Natural killer cell (primary cell): ENCODE measurements around the gene NFATC4. TPM values are rescaled to one million over a fixed set of nuclear protein-coding genes. Genes with fewer than 3 reads are reported as not detected.
A peak's percentile ranks its signal among the peaks of the same experiment; 100 is the strongest.

Experiments used
- ATAC-seq, 3 donors: fragments of 150-1000 bp in 2 of 3; fragments of 200-7000 bp in 1 of 3; cut with Tn5 transposase; 1 replicate in 1 of 3; 2 replicates in 2 of 3; pipeline ENCODE4 v1.10.0; 2021; ENCODE audit warnings: mild to moderate bottlenecking in 2 of 3, moderate library complexity in 2 of 3
- DNase-seq, 2 donors: peaks; one replicate each; pipeline versions ENCODE4 v3.0.0 to v3.0.0-alpha.2; 2013 to 2021; ENCODE audit warnings: mixed read lengths in 1 of 2
- H3K27ac ChIP-seq: one replicate; pipeline ENCODE4 v1.5.1; 2013; ENCODE audit warnings: mild to moderate bottlenecking, low read length
- H3K27me3 ChIP-seq: one replicate; pipeline ENCODE4 v1.6.1; 2013; ENCODE audit warnings: low read length; ENCODE audit not compliant: control insufficient read depth, insufficient read depth
- H3K36me3 ChIP-seq: one replicate; pipeline ENCODE4 v1.6.1; 2013; ENCODE audit warnings: low read length; ENCODE audit not compliant: control insufficient read depth, insufficient read depth
- H3K4me1 ChIP-seq: one replicate; pipeline ENCODE4 v1.6.1; 2013; ENCODE audit warnings: low read length; ENCODE audit not compliant: control insufficient read depth, insufficient read depth
- H3K4me3 ChIP-seq: one replicate; pipeline ENCODE4 v1.5.1; 2013; ENCODE audit warnings: low read length
- H3K9me3 ChIP-seq: one replicate; pipeline ENCODE4 v1.6.1; 2013; ENCODE audit warnings: low read length; ENCODE audit not compliant: control insufficient read depth, insufficient read depth
- H3K27ac Mint-ChIP-seq, 2 donors: one replicate each; pipeline ENCODE4 v1.8.0; 2022; ENCODE audit warnings: mild to moderate bottlenecking in 2 of 2, mixed read lengths in 2 of 2, moderate library complexity in 1 of 2
- H3K27me3 Mint-ChIP-seq, 2 donors: one replicate each; pipeline ENCODE4 v1.8.0; 2022; ENCODE audit warnings: low read depth in 2 of 2, mixed read lengths in 2 of 2
- H3K36me3 Mint-ChIP-seq: one replicate; pipeline ENCODE4 v1.8.0; 2022; ENCODE audit warnings: mixed read lengths
- H3K4me1 Mint-ChIP-seq, 2 donors: one replicate each; pipeline ENCODE4 v1.8.0; 2022; ENCODE audit warnings: mixed read lengths in 2 of 2
- H3K4me3 Mint-ChIP-seq: one replicate; pipeline ENCODE4 v1.8.0; 2022; ENCODE audit warnings: mild to moderate bottlenecking, moderate library complexity, mixed read lengths
- H3K9me3 Mint-ChIP-seq, 2 donors: one replicate each; pipeline ENCODE4 v1.8.0; 2022; ENCODE audit warnings: mixed read lengths in 2 of 2
- WGBS: methylation state at CpG from one replicate; pipeline ENCODE4 v1.1.7; 2013; ENCODE audit warnings: missing lambda C conversion rate; ENCODE audit not compliant: insufficient coverage; 5-methylcytosine and 5-hydroxymethylcytosine counted together
- intact Hi-C: fragments of 100-400 bp; cut with micrococcal nuclease; formaldehyde crosslinking; loops from one replicate; pipeline ENCODE4 v1.14.2; 2022
- total RNA-seq, 4 donors: library from RNA; stranded (reverse); fragments of 120-200 nt in 1 of 4; gene quantifications; one replicate each; pipeline versions ENCODE4 v1.2.3 to v1.2.4, GENCODE V29; 2013 to 2022
- TF ChIP-seq, protein P1 (sequence below): fragments of 200-600 bp; IDR thresholded peaks from one replicate; pipeline ENCODE4 v1.8.0; 2022; ENCODE audit warnings: antibody characterized with exemption

The NFATC4 gene
- total RNA-seq, 3 donors from 2014 or later (not counting 1 experiment from before 2014, with no cell fraction given): not detected

DNA sequence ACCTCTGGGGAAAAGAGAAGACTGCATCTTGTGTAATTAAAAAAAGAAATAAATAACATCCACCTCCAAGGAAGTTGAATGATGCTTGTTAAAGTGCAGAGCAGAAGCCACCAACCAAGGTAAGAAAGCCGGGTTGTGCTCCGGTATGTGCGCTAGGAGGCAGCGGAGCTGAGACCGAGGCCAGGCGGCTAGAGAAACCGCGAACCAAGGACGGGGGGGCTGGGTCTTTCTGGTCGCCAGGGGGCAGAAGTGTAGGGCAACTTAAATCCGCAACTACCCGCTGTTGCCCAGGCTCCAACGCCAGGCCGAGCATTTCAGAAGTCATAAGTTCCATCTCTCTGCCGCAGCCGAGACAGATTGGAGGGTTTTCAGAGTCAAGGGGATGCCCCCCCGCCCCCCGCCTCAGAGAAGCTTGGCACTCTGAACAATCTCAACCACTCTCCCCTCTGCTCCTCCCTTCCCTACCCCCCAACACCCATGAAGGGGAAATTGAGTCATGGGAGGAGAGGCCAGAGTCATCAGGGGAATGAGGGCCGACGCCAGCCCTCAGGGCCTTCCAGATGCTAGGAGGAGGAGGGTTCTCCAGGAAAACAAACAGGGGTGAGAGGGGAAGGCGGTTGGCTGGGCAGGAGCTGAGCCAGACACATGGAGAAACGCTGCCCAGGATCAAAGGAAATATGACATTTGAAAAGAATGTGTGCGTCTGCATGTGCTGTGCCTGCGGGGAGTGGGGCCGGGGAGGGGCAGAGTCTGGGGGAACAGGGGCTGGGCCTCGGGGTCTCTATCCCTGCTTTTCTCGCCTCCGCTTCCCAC is 2.2 kb upstream of the NFATC4 start:
- H3K27ac Mint-ChIP-seq: peak overlapping the region in 1 of 2 donors; percentile 71
- DNase-seq: peak; percentile 70 to 79

DNA sequence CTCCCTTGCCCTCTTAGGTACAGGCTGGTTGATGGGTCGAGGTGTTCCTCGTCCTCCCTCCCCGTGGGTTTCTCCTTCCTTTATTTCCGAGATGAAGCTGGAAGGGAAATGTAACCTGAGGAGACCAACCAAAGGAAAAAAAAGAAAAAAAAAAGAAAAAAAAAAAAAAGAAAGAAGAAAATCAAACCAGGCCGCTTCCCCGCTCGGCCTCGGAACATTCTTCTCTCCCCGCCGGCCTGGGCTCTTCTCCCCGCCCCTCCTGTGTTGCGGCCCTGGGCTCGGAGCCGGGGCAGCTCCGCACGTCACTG is 1.6 kb upstream of the NFATC4 start:
- Mint-ChIP-seq H3K4me3 (no peak overlapping the region), H3K36me3 (no peaks in the 10 kb centered on the region), H3K9me3 (no peaks in the 10 kb centered on the region), H3K27ac (peak overlapping the region in 1 of 2 donors; percentile 53), H3K27me3 (peaks cover 35 to 39% of the 10 kb centered on the region in 2 donors), H3K4me1 (peaks cover 19 to 34% of the 10 kb centered on the region in 2 donors)
- Histone ChIP-seq H3K9me3 (no peaks in the 10 kb centered on the region), H3K4me3 (peak overlapping the region; percentile 27), H3K4me1 (peaks cover 37% of the 10 kb centered on the region), H3K36me3 (no peaks in the 10 kb centered on the region), H3K27ac (no peak overlapping the region), H3K27me3 (peaks cover 39% of the 10 kb centered on the region)
- WGBS: 7% methylated on average over 11 of the region's 16 CpGs
- intact Hi-C loops: loop anchor here (5.0 kb wide), 1 partner anchor 34 kb away; no protein-coding TSS in a partner anchor
- DNase-seq: no peak
- TF ChIP-seq, protein P1, sequence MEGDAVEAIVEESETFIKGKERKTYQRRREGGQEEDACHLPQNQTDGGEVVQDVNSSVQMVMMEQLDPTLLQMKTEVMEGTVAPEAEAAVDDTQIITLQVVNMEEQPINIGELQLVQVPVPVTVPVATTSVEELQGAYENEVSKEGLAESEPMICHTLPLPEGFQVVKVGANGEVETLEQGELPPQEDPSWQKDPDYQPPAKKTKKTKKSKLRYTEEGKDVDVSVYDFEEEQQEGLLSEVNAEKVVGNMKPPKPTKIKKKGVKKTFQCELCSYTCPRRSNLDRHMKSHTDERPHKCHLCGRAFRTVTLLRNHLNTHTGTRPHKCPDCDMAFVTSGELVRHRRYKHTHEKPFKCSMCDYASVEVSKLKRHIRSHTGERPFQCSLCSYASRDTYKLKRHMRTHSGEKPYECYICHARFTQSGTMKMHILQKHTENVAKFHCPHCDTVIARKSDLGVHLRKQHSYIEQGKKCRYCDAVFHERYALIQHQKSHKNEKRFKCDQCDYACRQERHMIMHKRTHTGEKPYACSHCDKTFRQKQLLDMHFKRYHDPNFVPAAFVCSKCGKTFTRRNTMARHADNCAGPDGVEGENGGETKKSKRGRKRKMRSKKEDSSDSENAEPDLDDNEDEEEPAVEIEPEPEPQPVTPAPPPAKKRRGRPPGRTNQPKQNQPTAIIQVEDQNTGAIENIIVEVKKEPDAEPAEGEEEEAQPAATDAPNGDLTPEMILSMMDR: no peak
- no peak for ATAC-seq

More for the DNA sequence above, 2.2 kb upstream of the NFATC4 start:
- 11% methylated on average over 24 of the region's 28 CpGs for WGBS
- H3K36me3 Mint-ChIP-seq: no peaks in the 10 kb centered on the region
- peaks cover 37 to 42% of the 10 kb centered on the region in 2 donors for H3K27me3 Mint-ChIP-seq
- Histone ChIP-seq H3K27me3 (peaks cover 39% of the 10 kb centered on the region), H3K36me3 (no peaks in the 10 kb centered on the region), H3K4me3 (no peak overlapping the region), H3K9me3 (no peaks in the 10 kb centered on the region), H3K4me1 (peaks cover 37% of the 10 kb centered on the region), H3K27ac (no peak overlapping the region)
- TF ChIP-seq, protein P1: peak; percentile 72
- peaks cover 19 to 34% of the 10 kb centered on the region in 2 donors for H3K4me1 Mint-ChIP-seq
- peak overlapping the region; percentile 77 for H3K4me3 Mint-ChIP-seq
- intact Hi-C loops: loop anchor here (1.0 to 5.0 kb wide), 3 partner anchors 34 to 70 kb away; no protein-coding TSS in a partner anchor
- ATAC-seq: peak; percentile 79 to 81 (median 79)
- H3K9me3 Mint-ChIP-seq: no peaks in the 10 kb centered on the region

GRCh38 chr14:24366721-24367513 is 1.1 kb upstream of the NFATC4 start:
- H3K36me3 ChIP-seq: no peaks in the 10 kb centered on the region
- peaks cover 19 to 34% of the 10 kb centered on the region in 2 donors for H3K4me1 Mint-ChIP-seq
- H3K27me3 Mint-ChIP-seq: peaks cover 29 to 37% of the 10 kb centered on the region in 2 donors

More at GRCh38 chr14:24366721-24367513, 1.1 kb upstream of the NFATC4 start:
- Histone ChIP-seq H3K27ac (no peak overlapping the region), H3K9me3 (no peaks in the 10 kb centered on the region), H3K4me1 (peaks cover 37% of the 10 kb centered on the region), H3K4me3 (peak overlapping the region; percentile 27), H3K27me3 (peaks cover 39% of the 10 kb centered on the region)
- DNase-seq (peak; percentile 25 to 35), ATAC-seq (peak; percentile 27 to 45 (median 36))
- Mint-ChIP-seq H3K9me3 (no peaks in the 10 kb centered on the region), H3K4me3 (peak overlapping the region; percentile 82), H3K27ac (peak overlapping the region in 1 of 2 donors; percentile 53), H3K36me3 (no peaks in the 10 kb centered on the region)
- intact Hi-C loops: loop anchor here (5.0 kb wide), 1 partner anchor 35 kb away; no protein-coding TSS in a partner anchor
- WGBS: 7% methylated on average over 33 of the region's 40 CpGs
- TF ChIP-seq, protein P1: no peak
